HepG2 (cell line): Measurements from ENCODE around the gene SAYSD1. TPM values are rescaled to one million over a fixed set of nuclear protein-coding genes. Genes with fewer than 3 reads are reported as not detected.

Source experiments
- ATAC-seq: fragments of 200-7000 bp; cut with Tn5 transposase; 3 replicates; pipeline ENCODE4 v1.9.1; 2020; ENCODE audit warnings: mild to moderate bottlenecking, moderate library complexity
- BruUV-seq: library from RNA; stranded (reverse); fragments of 400-500 nt; replicated peaks from 2 replicates; lab custom pipeline; 2021; lab: Mats Ljungman, UMichigan
- CTCF ChIA-PET: fragments of 300-600 bp; formaldehyde crosslinking; extraction: SDS; loops from one replicate; lab custom pipeline; 2021; ENCODE audit warnings: low total read pairs, inconsistent platforms, low intra/inter-chr PET ratio; lab: Yijun Ruan, JAX
- POLR2A ChIA-PET: fragments of 350-600 bp; sonication (Branson Sonifier 250); formaldehyde crosslinking; loops from one replicate; lab custom pipeline; 2020; ENCODE audit warnings: antibody characterized with exemption, inconsistent platforms; lab: Yijun Ruan, JAX
- DNase-seq: peaks from one replicate; pipeline ENCODE4 v3.0.0-alpha.2; 2015; ENCODE audit warnings: low spot score
- FAIRE-seq: peaks from 3 replicates; lab custom pipeline; 2011; peaks lifted over from hg19 to GRCh38; lab: Jason Lieb, UNC
- H2AFZ ChIP-seq: one replicate; pipeline ENCODE4 v1.6.1; 2011; ENCODE audit warnings: low read length, inconsistent platforms
- H3K27ac ChIP-seq: fragments of 300-600 bp; 3 replicates; pipeline ENCODE4 v1.8.0; 2011; ENCODE audit warnings: mixed run types, mild to moderate bottlenecking, mixed read lengths, low read length, inconsistent platforms; ENCODE audit not compliant: insufficient read depth; ENCODE audit errors: extremely low read length
- H3K27me3 ChIP-seq, 2 experiments: fragments of 200-600 bp in 1 of 2; 2 replicates in 1 of 2; 3 replicates in 1 of 2; pipeline versions ENCODE4 v1.6.0 to v1.8.0; 2011; ENCODE audit warnings: low read length in 2 of 2, mild to moderate bottlenecking in 2 of 2, moderate library complexity in 2 of 2, inconsistent platforms in 1 of 2; ENCODE audit not compliant: insufficient read depth in 2 of 2, control insufficient read depth in 1 of 2
- H3K36me3 ChIP-seq, 2 experiments: fragments of 200-600 bp in 1 of 2; replicated peaks in 1 of 2; 2 replicates in 1 of 2; 3 replicates in 1 of 2; pipeline versions ENCODE4 v1.5.1 to v1.8.0; 2011; ENCODE audit warnings: low read length in 2 of 2, inconsistent platforms in 1 of 2; ENCODE audit not compliant: insufficient read depth in 2 of 2, control insufficient read depth in 1 of 2
- H3K4me1 ChIP-seq: 2 replicates; pipeline ENCODE4 v1.5.1; 2012; ENCODE audit warnings: low read length, inconsistent platforms; ENCODE audit not compliant: insufficient read depth
- H3K4me2 ChIP-seq: 2 replicates; pipeline ENCODE4 v1.6.0; 2011; ENCODE audit warnings: low read depth, low read length, inconsistent platforms
- H3K4me3 ChIP-seq, 3 experiments: fragments of 200-600 bp in 1 of 3; sonication (generic), shearing (Covaris generic) in 1 of 3; replicated peaks in 1 of 3; 2 replicates each; pipeline ENCODE4 v1.5.1; 2011 to 2016; ENCODE audit warnings: low read length in 3 of 3, inconsistent platforms in 2 of 3, low read depth in 2 of 3, mild to moderate bottlenecking in 2 of 3, control low read depth in 1 of 3, mixed read lengths in 1 of 3; ENCODE audit not compliant: insufficient read depth in 1 of 3
- H3K79me2 ChIP-seq: one replicate; pipeline ENCODE4 v1.6.1; 2011; ENCODE audit warnings: low read length, inconsistent platforms; ENCODE audit not compliant: insufficient read depth
- H3K9ac ChIP-seq: 2 replicates; pipeline ENCODE4 v1.6.0; 2011; ENCODE audit warnings: mild to moderate bottlenecking, low read depth, low read length, inconsistent platforms; ENCODE audit not compliant: insufficient read depth
- H3K9me3 ChIP-seq: 2 replicates; pipeline ENCODE4 v1.5.1; 2012; ENCODE audit warnings: mild to moderate bottlenecking, low read length
- H4K20me1 ChIP-seq: 2 replicates; pipeline ENCODE4 v1.6.0; 2011; ENCODE audit warnings: inconsistent platforms, mild to moderate bottlenecking, low read length, moderate library complexity; ENCODE audit not compliant: insufficient read depth
- BRD4 ChIP-seq: sonication (generic); formaldehyde crosslinking; IDR thresholded peaks from 2 replicates; pipeline ENCODE4 v1.4.0; 2020; ENCODE audit warnings: missing genetic modification reagents
- FOXO1 ChIP-seq: sonication (generic); formaldehyde crosslinking; IDR thresholded peaks from 2 replicates; pipeline ENCODE4 v1.4.0; 2020; ENCODE audit warnings: missing genetic modification reagents
- FUBP1 ChIP-seq: sonication (generic); formaldehyde crosslinking; IDR thresholded peaks from 2 replicates; pipeline ENCODE4 v1.5.1; 2020; ENCODE audit warnings: missing genetic modification reagents, mild to moderate bottlenecking, borderline replicate concordance
- KAT2B ChIP-seq: fragments of 150-350 bp; IDR thresholded peaks from 2 replicates; pipeline ENCODE4 v1.6.1; 2014; ENCODE audit warnings: low read depth, low read length, borderline replicate concordance
- KDM4B ChIP-seq: sonication (generic); formaldehyde crosslinking; IDR thresholded peaks from 2 replicates; pipeline ENCODE4 v1.4.0; 2020; ENCODE audit warnings: missing genetic modification reagents
- KLF13 ChIP-seq: sonication (generic); formaldehyde crosslinking; IDR thresholded peaks from 2 replicates; pipeline ENCODE4 v1.4.0; 2020; ENCODE audit warnings: mild to moderate bottlenecking, missing genetic modification reagents
- MAF1 ChIP-seq: sonication (generic); formaldehyde crosslinking; IDR thresholded peaks from 2 replicates; pipeline ENCODE4 v1.5.0; 2020; ENCODE audit warnings: missing genetic modification reagents, borderline replicate concordance
- MAFK ChIP-seq, 2 experiments: IDR thresholded peaks in 1 of 2; conservative IDR thresholded peaks in 1 of 2; 2 replicates each; pipeline ENCODE4 v1.6.1; 2011; ENCODE audit warnings: improper control_type of control experiment in 2 of 2, low read length in 2 of 2
- NPAS2 ChIP-seq: sonication (generic); formaldehyde crosslinking; IDR thresholded peaks from 2 replicates; pipeline ENCODE4 v1.8.0; 2022; ENCODE audit warnings: mild to moderate bottlenecking, missing genetic modification reagents, borderline replicate concordance
- REST ChIP-seq, 2 experiments: IDR thresholded peaks; 2 replicates each; pipeline ENCODE4 v1.6.1; 2011 to 2012; ENCODE audit warnings: low read length in 2 of 2, borderline replicate concordance in 1 of 2, low read depth in 1 of 2, mild to moderate bottlenecking in 1 of 2, moderate library complexity in 1 of 2
- SETDB1 ChIP-seq: sonication (generic); formaldehyde crosslinking; IDR thresholded peaks from 2 replicates; pipeline ENCODE4 v1.5.1; 2020; ENCODE audit warnings: missing genetic modification reagents, mild to moderate bottlenecking, borderline replicate concordance
- STAG1 ChIP-seq: sonication (generic); formaldehyde crosslinking; IDR thresholded peaks from 2 replicates; pipeline ENCODE4 v1.4.0; 2020; ENCODE audit warnings: missing genetic modification reagents
- TARDBP ChIP-seq: sonication (generic); formaldehyde crosslinking; IDR thresholded peaks from 2 replicates; pipeline ENCODE4 v1.8.0; 2022; ENCODE audit warnings: mild to moderate bottlenecking, missing genetic modification reagents
- WIZ ChIP-seq: sonication (generic); formaldehyde crosslinking; IDR thresholded peaks from 2 replicates; pipeline ENCODE4 v1.5.1; 2020; ENCODE audit warnings: mild to moderate bottlenecking, missing genetic modification reagents
- WGBS: methylation state at CpG from one replicate; pipeline ENCODE4 v1.1.6; 2017; ENCODE audit warnings: low lambda C conversion rate; 5-methylcytosine and 5-hydroxymethylcytosine counted together
- in situ Hi-C: cut with HindIII; loops from 2 replicates; pipeline ENCODE4 v1.10.0; 2017; ENCODE audit warnings: low pct_unique_long_range_greater_than_20kb; ENCODE audit not compliant: extremely low pct_ligation_motif_present
- intact Hi-C: fragments of 100-400 bp; cut with micrococcal nuclease; formaldehyde crosslinking; loops from one replicate; pipeline ENCODE4 v1.10.0; 2022; ENCODE audit not compliant: unreplicated experiment
- polyA plus RNA-seq, 8 experiments: library from polyadenylated mRNA; depleted of rRNA in 3 of 8; stranded (reverse) in 7 of 8; unstranded in 1 of 8; fragments of >200 nt; fragmentation: Illumina TruSeq in 4 of 8; extraction: Trizol in 4 of 8; gene quantifications; 2 replicates each; pipeline versions ENCODE4 v1.2.1 to v1.2.3, GENCODE V29; 2011 to 2016; ENCODE audit warnings: low read depth in 4 of 8, missing spikeins in 1 of 8, mixed read lengths in 1 of 8; ENCODE audit not compliant: insufficient read depth in 1 of 8
- total RNA-seq, 5 experiments: library from RNA; depleted of rRNA; stranded (reverse); fragments of >200 nt; fragmentation: Illumina TruSeq; extraction: Trizol; gene quantifications; 2 replicates each; pipeline ENCODE4 v1.2.3, GENCODE V29; 2016; ENCODE audit warnings: low read depth in 1 of 5

The SAYSD1 gene
- total and polyA plus RNA-seq, 2 of the 13 experiments (the other 11 are each of a cell fraction or from before 2014, with no cell fraction given): 10.1 to 16.0 TPM

- Histone ChIP-seq H3K4me2 (no peak overlapping the region), H3K27me3 (peaks cover 0 to 33% of the 10 kb centered on the region in 2 experiments; a peak in 2 of 5 replicates), H3K27ac (no peak overlapping the region), H3K4me1 (0 out of 2 replicates have a peak, but pooled peaks cover 3% of the 10 kb centered on the region), H3K4me3 (no peak overlapping the region), H3K9ac (no peak overlapping the region), H4K20me1 (no peaks in the 10 kb centered on the region), H2AFZ (no peak overlapping the region), H3K9me3 (no peaks in the 10 kb centered on the region), H3K79me2 (no peaks in the 10 kb centered on the region), H3K36me3 (no peaks in the 10 kb centered on the region)
- ATAC-seq (peak; percentile 97), FAIRE-seq (peak; percentile 62), DNase-seq (peak; percentile 39)
- WGBS: 1% methylated on average over 4 of the region's 4 CpGs
- ChIA-PET CTCF (no interaction called here), POLR2A (no interaction called here)
- intact Hi-C loops (no loop called here), in situ Hi-C loops (no loop called here)
- no TSS peak for BruUV-seq
- TF ChIP-seq TARDBP: no peak
- TF ChIP-seq KDM4B (CRISPR knock-in tag): no peak
- TF ChIP-seq FOXO1 (CRISPR knock-in tag): no peak
- TF ChIP-seq MAF1 (CRISPR knock-in tag): no peak
- peak; percentile 51 for TF ChIP-seq STAG1 (CRISPR knock-in tag)
- TF ChIP-seq BRD4 (CRISPR knock-in tag): no peak
- no peak for TF ChIP-seq KAT2B
- no peak for TF ChIP-seq SETDB1 (CRISPR knock-in tag)
- TF ChIP-seq KLF13 (CRISPR knock-in tag): no peak
- TF ChIP-seq FUBP1 (CRISPR knock-in tag): no peak
- TF ChIP-seq REST (IDR thresholded peaks at IDR 0.05; ENCODE audit: borderline replicate concordance in 1 of 2, low read depth in 1 of 2, low read length in 2 of 2): peak; percentile 50 to 93
- TF ChIP-seq WIZ (CRISPR knock-in tag): peak; percentile 65; the same call in 1 of the 2 replicates
- no peak for TF ChIP-seq NPAS2
- peak in 1 of 2 experiments; percentile 13; a peak in 1 of 4 replicates for TF ChIP-seq MAFK (conservative IDR thresholded peaks at IDR 0.05 in 1 of 2, IDR thresholded peaks at IDR 0.05 in 1 of 2; ENCODE audit: low read length in 2 of 2)
Measured at GRCh38 chr6:39088331-39088730, 26.7 kb downstream of the SAYSD1 start.
